H9 (cell line): Measurements from ENCODE around the gene C1orf116. TPM values are rescaled to one million over a fixed set of nuclear protein-coding genes. Genes with fewer than 3 reads are reported as not detected.

Source experiments
- DNase-seq: peaks from one replicate; pipeline ENCODE4 v3.0.0-alpha.2; 2017
- H2AFZ ChIP-seq: one replicate; pipeline ENCODE4 v1.6.1; 2013; ENCODE audit warnings: mild to moderate bottlenecking, low read length, control low read depth, moderate library complexity
- H2AK5ac ChIP-seq: 2 replicates; pipeline ENCODE4 v1.6.1; 2013; ENCODE audit warnings: low read length, control low read depth, mixed read lengths; ENCODE audit not compliant: insufficient read length
- H2BK120ac ChIP-seq: one replicate; pipeline ENCODE4 v1.6.1; 2013; ENCODE audit warnings: low read depth, mild to moderate bottlenecking, low read length, control low read depth, inconsistent platforms; ENCODE audit not compliant: poor library complexity, severe bottlenecking
- H2BK12ac ChIP-seq: 2 replicates; pipeline ENCODE4 v1.6.1; 2013; ENCODE audit warnings: low read length, control low read depth, mixed read lengths, low read depth; ENCODE audit not compliant: insufficient read length
- H2BK15ac ChIP-seq: 2 replicates; pipeline ENCODE4 v1.6.1; 2013; ENCODE audit warnings: low read depth, low read length, control low read depth
- H2BK20ac ChIP-seq: one replicate; pipeline ENCODE4 v1.6.1; 2013; ENCODE audit warnings: low read depth, mild to moderate bottlenecking, low read length, control low read depth, inconsistent platforms; ENCODE audit not compliant: poor library complexity, severe bottlenecking
- H2BK5ac ChIP-seq: 2 replicates; pipeline ENCODE4 v1.6.1; 2013; ENCODE audit warnings: low read length, control low read depth, mixed read lengths; ENCODE audit not compliant: insufficient read length
- H3K14ac ChIP-seq: 2 replicates; pipeline ENCODE4 v1.6.1; 2013; ENCODE audit warnings: low read length, control low read depth; ENCODE audit not compliant: insufficient read depth
- H3K18ac ChIP-seq: 2 replicates; pipeline ENCODE4 v1.6.1; 2013; ENCODE audit warnings: low read depth, mild to moderate bottlenecking, mixed read lengths, low read length, control low read depth; ENCODE audit not compliant: insufficient read length
- H3K23ac ChIP-seq: 2 replicates; pipeline ENCODE4 v1.6.1; 2013; ENCODE audit warnings: low read length, control low read depth, mixed read lengths, low read depth; ENCODE audit not compliant: insufficient read length
- H3K23me2 ChIP-seq: 2 replicates; pipeline ENCODE4 v1.6.1; 2013; ENCODE audit warnings: low read depth, mild to moderate bottlenecking, mixed read lengths, low read length, control low read depth; ENCODE audit not compliant: insufficient read length, poor library complexity, severe bottlenecking
- H3K27ac ChIP-seq: 2 replicates; pipeline ENCODE4 v1.5.1; 2013; ENCODE audit warnings: low read length, control low read depth, mixed read lengths, low read depth; ENCODE audit not compliant: insufficient read length
- H3K27me3 ChIP-seq: 2 replicates; pipeline ENCODE4 v1.6.1; 2013; ENCODE audit warnings: low read length, control low read depth, inconsistent platforms; ENCODE audit not compliant: insufficient read depth
- H3K4ac ChIP-seq: 2 replicates; pipeline ENCODE4 v1.6.1; 2013; ENCODE audit warnings: low read depth, mild to moderate bottlenecking, control low read depth, inconsistent platforms, low read length, moderate library complexity
- H3K4me1 ChIP-seq: 2 replicates; pipeline ENCODE4 v1.6.1; 2013; ENCODE audit warnings: low read length, control low read depth, inconsistent platforms; ENCODE audit not compliant: insufficient read depth
- H3K4me2 ChIP-seq: 2 replicates; pipeline ENCODE4 v1.6.1; 2013; ENCODE audit warnings: low read length, control low read depth, mixed read lengths; ENCODE audit not compliant: insufficient read length, insufficient read depth
- H3K56ac ChIP-seq: 2 replicates; pipeline ENCODE4 v1.6.1; 2013; ENCODE audit warnings: low read depth, mild to moderate bottlenecking, mixed read lengths, low read length, control low read depth; ENCODE audit not compliant: insufficient read length
- H3K79me1 ChIP-seq: 2 replicates; pipeline ENCODE4 v1.6.1; 2013; ENCODE audit warnings: low read depth, mild to moderate bottlenecking, moderate library complexity, low read length, control low read depth, inconsistent platforms; ENCODE audit not compliant: insufficient read depth, poor library complexity, severe bottlenecking
- H3K79me2 ChIP-seq: 2 replicates; pipeline ENCODE4 v1.6.1; 2013; ENCODE audit warnings: low read length, control low read depth, inconsistent platforms; ENCODE audit not compliant: insufficient read depth
- H3K9ac ChIP-seq: 2 replicates; pipeline ENCODE4 v1.6.1; 2013; ENCODE audit warnings: low read length, control low read depth, mixed read lengths; ENCODE audit not compliant: insufficient read length; ENCODE audit errors: extremely low read depth
- H3K9me3 ChIP-seq: one replicate; pipeline ENCODE4 v1.6.1; 2013; ENCODE audit warnings: low read depth, low read length, inconsistent platforms; ENCODE audit not compliant: control insufficient read depth
- H3T11ph ChIP-seq: one replicate; pipeline ENCODE4 v1.6.1; 2013; ENCODE audit warnings: mild to moderate bottlenecking, low read length, control low read depth, inconsistent platforms
- H4K20me1 ChIP-seq: one replicate; pipeline ENCODE4 v1.6.1; 2013; ENCODE audit not compliant: control insufficient read depth, insufficient read length, insufficient read depth
- H4K5ac ChIP-seq: 2 replicates; pipeline ENCODE4 v1.6.1; 2013; ENCODE audit warnings: low read depth, mild to moderate bottlenecking, mixed read lengths, low read length, control low read depth; ENCODE audit not compliant: insufficient read length
- H4K8ac ChIP-seq: replicated peaks from 2 replicates; pipeline ENCODE4 v1.6.1; 2013; ENCODE audit warnings: low read length, control low read depth, mixed read lengths, low read depth; ENCODE audit not compliant: insufficient read length
- H4K91ac ChIP-seq: 2 replicates; pipeline ENCODE4 v1.6.1; 2013; ENCODE audit warnings: low read depth, mild to moderate bottlenecking, moderate library complexity, mixed read lengths, low read length, control low read depth; ENCODE audit not compliant: insufficient read length
- H3K27ac Mint-ChIP-seq, 3 experiments: 2 replicates in 2 of 3; 3 replicates in 1 of 3; pipeline ENCODE4 v1.8.0; 2020 to 2021; ENCODE audit warnings: mixed read lengths in 3 of 3, mild to moderate bottlenecking in 1 of 3, moderate library complexity in 1 of 3
- H3K27me3 Mint-ChIP-seq: 2 replicates; pipeline ENCODE4 v1.8.0; 2021; ENCODE audit warnings: low read depth, mild to moderate bottlenecking, moderate library complexity, mixed read lengths
- H3K36me3 Mint-ChIP-seq, 3 experiments: 2 replicates in 2 of 3; 3 replicates in 1 of 3; pipeline ENCODE4 v1.8.0; 2020 to 2021; ENCODE audit warnings: low read depth in 3 of 3, mixed read lengths in 3 of 3; ENCODE audit not compliant: insufficient read depth in 1 of 3
- H3K4me1 Mint-ChIP-seq, 2 experiments: 2 replicates each; pipeline ENCODE4 v1.8.0; 2020; ENCODE audit warnings: mixed read lengths in 2 of 2
- H3K4me3 Mint-ChIP-seq, 2 experiments: 2 replicates in 1 of 2; 3 replicates in 1 of 2; pipeline ENCODE4 v1.8.0; 2020 to 2021; ENCODE audit warnings: mild to moderate bottlenecking in 2 of 2, mixed read lengths in 2 of 2, moderate library complexity in 1 of 2
- H3K9me3 Mint-ChIP-seq, 2 experiments: 2 replicates in 1 of 2; 3 replicates in 1 of 2; pipeline ENCODE4 v1.8.0; 2020; ENCODE audit warnings: mild to moderate bottlenecking in 2 of 2, mixed read lengths in 2 of 2, moderate library complexity in 1 of 2
- CTCF ChIP-seq: fragments of 200-600 bp; sonication (generic); conservative IDR thresholded peaks from 3 replicates; pipeline ENCODE4 v1.8.0; 2021; ENCODE audit warnings: antibody characterized with exemption, mild to moderate bottlenecking
- WGBS: extraction: QIAGEN DNeasy Blood & Tissue Kit; methylation state at CpG from one replicate; pipeline ENCODE4 v1.1.7; 2013; ENCODE audit warnings: missing lambda C conversion rate, low lambda C conversion rate, mixed read lengths; ENCODE audit not compliant: insufficient read length; ENCODE audit errors: extremely low coverage; 5-methylcytosine and 5-hydroxymethylcytosine counted together
- total RNA-seq: library from RNA; stranded (reverse); gene quantifications from 2 replicates; pipeline ENCODE4 v1.2.1, GENCODE V29; 2021

The C1orf116 gene
- total RNA-seq, 1 experiment from 2014 or later, result 0.48 TPM

GRCh38 chr1:207019661-207020060, 12.9 kb downstream of the C1orf116 start:
- H3K4me2 ChIP-seq, result no peak overlapping the region

More at GRCh38 chr1:207019661-207020060, 12.9 kb downstream of the C1orf116 start:
- no peak overlapping the region for H2BK120ac ChIP-seq
- H4K8ac ChIP-seq, result no peak overlapping the region
- H4K20me1 ChIP-seq, result no peaks in the 10 kb centered on the region
- H3K9me3 ChIP-seq, result no peaks in the 10 kb centered on the region
- no peak overlapping the region for H3K56ac ChIP-seq
- H4K91ac ChIP-seq, result no peak overlapping the region
- Mint-ChIP-seq H3K27ac (no peak overlapping the region), H3K9me3 (no peaks in the 10 kb centered on the region), H3K4me1 (peaks cover 3 to 4% of the 10 kb centered on the region in 2 experiments; a peak in 3 of 4 replicates), H3K27me3 (peaks cover 18% of the 10 kb centered on the region), H3K4me3 (no peak overlapping the region), H3K36me3 (peaks cover 0 to 2% (median 0%) of the 10 kb centered on the region in 3 experiments; a peak in 1 of 7 replicates)
- no peak overlapping the region for H2BK20ac ChIP-seq
- H3K79me2 ChIP-seq, result no peaks in the 10 kb centered on the region
- H3T11ph ChIP-seq, result no peak overlapping the region
- no peak overlapping the region for H2BK15ac ChIP-seq
- no peak for TF ChIP-seq CTCF
- H3K18ac ChIP-seq, result no peak overlapping the region
- no peak overlapping the region for H3K23ac ChIP-seq
- H2BK5ac ChIP-seq, result no peak overlapping the region
- no peak overlapping the region for H3K9ac ChIP-seq
- no peak overlapping the region for H4K5ac ChIP-seq
- H3K4ac ChIP-seq, result no peak overlapping the region
- no peak overlapping the region for H2BK12ac ChIP-seq
- H2AK5ac ChIP-seq, result no peak overlapping the region
- H3K79me1 ChIP-seq, result no peaks in the 10 kb centered on the region
- no peak overlapping the region for H2AFZ ChIP-seq
- H3K27ac ChIP-seq, result no peak overlapping the region
- no peak for DNase-seq
- no peaks in the 10 kb centered on the region for H3K27me3 ChIP-seq
- no peaks in the 10 kb centered on the region for H3K23me2 ChIP-seq
- no CpG with 5 or more reads among the region's 2 CpGs for WGBS
- no peaks in the 10 kb centered on the region for H3K4me1 ChIP-seq
- no peak overlapping the region for H3K14ac ChIP-seq
